Parathyroid adenoma (tissue), 2 donors: ENCODE measurements around the gene PITPNM1.

ENCODE experiments used
- H2AFZ ChIP-seq: fragments of 300-600 bp; sonication (generic); one replicate; pipeline ENCODE4 v1.7.0; 2017; ENCODE audit warnings: antibody characterized with exemption, mild to moderate bottlenecking
- H3K27ac ChIP-seq: fragments of 300-600 bp; sonication (generic); one replicate; pipeline ENCODE4 v1.7.0; 2017
- H3K27me3 ChIP-seq: fragments of 300-600 bp; sonication (generic); one replicate; pipeline ENCODE4 v1.7.0; 2017; ENCODE audit warnings: low read length; ENCODE audit not compliant: control insufficient read depth, insufficient read depth
- H3K36me3 ChIP-seq: fragments of 300-600 bp; sonication (generic); one replicate; pipeline ENCODE4 v1.7.0; 2017; ENCODE audit warnings: low read length; ENCODE audit not compliant: control insufficient read depth, insufficient read depth
- H3K4me1 ChIP-seq: fragments of 300-600 bp; sonication (generic); one replicate; pipeline ENCODE4 v1.7.0; 2017; ENCODE audit warnings: control low read depth
- H3K4me2 ChIP-seq: fragments of 300-600 bp; sonication (generic); one replicate; pipeline ENCODE4 v1.7.0; 2017; ENCODE audit warnings: low read length
- H3K4me3 ChIP-seq: fragments of 300-600 bp; sonication (generic); one replicate; pipeline ENCODE4 v1.7.0; 2017; ENCODE audit warnings: low read depth, low read length
- H3K79me2 ChIP-seq: fragments of 300-600 bp; sonication (generic); one replicate; pipeline ENCODE4 v1.7.0; 2017; ENCODE audit warnings: control low read depth
- H3K9ac ChIP-seq: fragments of 300-600 bp; sonication (generic); one replicate; pipeline ENCODE4 v1.7.0; 2017; ENCODE audit warnings: mild to moderate bottlenecking
- H3K9me3 ChIP-seq: fragments of 300-600 bp; sonication (generic); one replicate; pipeline ENCODE4 v1.7.0; 2017; ENCODE audit warnings: low read length; ENCODE audit not compliant: control insufficient read depth
- CTCF ChIP-seq: fragments of 300-600 bp; sonication (generic); IDR thresholded peaks from one replicate; pipeline ENCODE4 v1.7.0; 2017; ENCODE audit warnings: antibody characterized with exemption, mild to moderate bottlenecking
- donor health status: primary hyperparathyroidism.

The PITPNM1 gene

DNA sequence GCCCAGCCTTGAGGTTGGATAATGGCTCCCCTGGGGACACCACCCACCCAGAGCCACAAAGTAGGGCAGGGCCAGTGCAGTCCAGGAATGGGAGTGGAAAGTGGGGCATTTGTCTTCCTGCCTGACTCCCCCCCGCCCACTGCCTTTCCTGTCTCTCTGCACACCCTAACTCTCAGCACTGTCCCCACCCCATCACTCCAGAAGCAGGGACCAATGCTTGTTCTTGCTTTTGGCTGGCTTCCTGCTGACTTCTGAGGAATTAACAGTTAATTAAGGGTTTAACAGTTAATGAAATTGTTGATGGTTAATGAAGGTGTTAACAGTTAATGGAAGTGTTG is 4.7 kb downstream of the PITPNM1 start:
- Histone ChIP-seq H3K4me2 (no peak overlapping the region), H3K79me2 (no peaks in the 10 kb centered on the region)

GRCh38 chr11:67499808-67500483 is 5.2 kb downstream of the PITPNM1 start:
- H3K27ac ChIP-seq = no peak overlapping the region
- H3K4me1 ChIP-seq = no peaks in the 10 kb centered on the region
- TF ChIP-seq CTCF = no peak
- no peaks in the 10 kb centered on the region for H3K79me2 ChIP-seq
- no peaks in the 10 kb centered on the region for H3K27me3 ChIP-seq
- H3K36me3 ChIP-seq = no peaks in the 10 kb centered on the region
- H3K4me3 ChIP-seq = no peak overlapping the region
- no peak overlapping the region for H3K9ac ChIP-seq
- no peaks in the 10 kb centered on the region for H3K9me3 ChIP-seq
- H2AFZ ChIP-seq = no peak overlapping the region
- no peak overlapping the region for H3K4me2 ChIP-seq

More for the DNA sequence above, 4.7 kb downstream of the PITPNM1 start:
- no peak overlapping the region for H3K27ac ChIP-seq
- no peaks in the 10 kb centered on the region for H3K27me3 ChIP-seq
- no peak overlapping the region for H3K4me3 ChIP-seq
- no peak overlapping the region for H3K9ac ChIP-seq
- no peaks in the 10 kb centered on the region for H3K36me3 ChIP-seq
- peaks cover 2% of the 10 kb centered on the region for H3K4me1 ChIP-seq
- no peak for TF ChIP-seq CTCF
- no peaks in the 10 kb centered on the region for H3K9me3 ChIP-seq
- no peak overlapping the region for H2AFZ ChIP-seq

DNA sequence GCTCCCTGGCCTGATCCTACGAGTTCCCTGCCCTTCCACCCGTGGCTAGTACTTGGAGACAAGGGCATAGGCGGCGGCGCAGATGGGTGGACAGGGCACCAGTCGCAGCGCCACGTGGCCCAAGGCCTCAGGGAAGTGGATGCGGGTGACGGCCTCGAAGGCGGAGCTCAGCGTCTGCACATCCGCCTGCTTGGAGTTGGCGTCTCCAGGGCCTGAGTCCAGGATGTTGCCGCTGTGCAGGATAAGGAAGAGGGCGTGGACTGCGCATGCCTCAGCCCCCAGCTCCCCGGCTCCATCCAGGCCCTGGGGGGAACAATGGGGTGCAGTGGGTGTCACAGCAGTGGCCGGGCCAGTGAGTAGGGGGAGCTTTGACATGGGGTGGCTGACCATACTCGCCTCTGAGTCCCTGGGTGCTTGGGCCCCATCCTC is 6.6 kb downstream of the PITPNM1 start:
- Histone ChIP-seq H3K27ac (no peak overlapping the region), H3K4me3 (no peak overlapping the region), H3K36me3 (no peaks in the 10 kb centered on the region), H3K27me3 (no peaks in the 10 kb centered on the region), H3K79me2 (no peaks in the 10 kb centered on the region), H3K4me2 (no peak overlapping the region), H3K9me3 (no peaks in the 10 kb centered on the region), H2AFZ (no peak overlapping the region), H3K9ac (no peak overlapping the region), H3K4me1 (no peaks in the 10 kb centered on the region)
- no peak for TF ChIP-seq CTCF

DNA sequence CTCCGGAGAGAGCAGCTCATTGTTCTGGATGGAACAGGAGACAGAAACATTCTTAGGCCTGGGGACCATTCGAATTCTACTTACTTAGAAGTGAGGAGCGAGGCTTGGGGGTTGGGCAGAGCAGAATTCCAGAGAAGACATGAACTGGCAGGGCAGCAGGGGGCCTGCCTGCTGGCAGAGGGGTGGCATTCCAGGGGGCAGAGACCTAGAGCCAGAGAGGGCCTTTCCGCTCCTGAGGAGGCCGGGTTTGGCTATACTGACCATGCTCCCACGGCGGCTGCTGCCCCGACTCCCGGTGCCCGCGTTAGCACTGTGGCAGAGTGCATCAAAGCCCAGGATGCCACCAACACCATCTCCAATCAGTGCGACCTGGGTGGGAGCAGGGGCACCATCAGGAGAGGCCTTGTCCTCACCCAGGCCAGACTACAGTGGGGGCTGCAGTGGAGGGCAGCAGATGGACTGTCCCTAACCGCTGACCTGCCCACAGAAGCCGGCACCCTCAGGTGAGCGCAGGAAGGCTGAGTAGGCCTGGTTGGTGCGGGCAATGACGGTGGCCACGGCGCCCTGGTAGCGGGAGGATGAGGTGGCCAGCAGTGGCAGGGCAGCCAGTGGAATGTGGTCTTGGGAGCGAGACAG is 7.4 kb downstream of the PITPNM1 start:
- no peak overlapping the region for H3K27ac ChIP-seq
- H3K9me3 ChIP-seq = no peaks in the 10 kb centered on the region
- no peak overlapping the region for H3K4me2 ChIP-seq
- no peaks in the 10 kb centered on the region for H3K4me1 ChIP-seq
- no peak overlapping the region for H3K4me3 ChIP-seq
- H3K79me2 ChIP-seq = no peaks in the 10 kb centered on the region
- H3K9ac ChIP-seq = no peak overlapping the region
- no peak for TF ChIP-seq CTCF
- H3K27me3 ChIP-seq = no peaks in the 10 kb centered on the region
- H3K36me3 ChIP-seq = no peaks in the 10 kb centered on the region
- H2AFZ ChIP-seq = no peak overlapping the region

DNA sequence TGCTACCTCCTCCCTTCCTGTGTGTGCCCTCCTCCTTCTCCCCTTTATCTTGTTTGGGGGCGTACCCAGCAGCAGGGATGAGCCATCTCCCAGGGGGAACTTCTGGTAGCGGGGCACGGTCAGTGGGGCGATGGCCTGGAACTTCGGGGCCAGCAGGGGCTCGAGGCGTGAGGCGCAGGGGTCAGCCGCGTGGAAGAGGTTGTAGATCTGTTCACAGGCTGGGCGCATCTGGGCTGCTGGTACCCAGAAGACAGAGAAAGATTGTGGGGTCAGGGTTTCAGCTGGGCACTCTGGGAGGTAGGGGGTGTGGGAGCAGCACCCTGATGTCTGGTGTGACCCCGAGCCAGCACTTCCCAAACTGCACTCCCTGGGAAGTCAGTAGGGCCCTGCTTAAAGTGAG is 9.1 kb downstream of the PITPNM1 start:
- Histone ChIP-seq H3K9ac (no peak overlapping the region), H3K79me2 (no peaks in the 10 kb centered on the region), H3K27me3 (no peaks in the 10 kb centered on the region), H3K4me1 (no peaks in the 10 kb centered on the region), H3K4me2 (no peak overlapping the region), H2AFZ (no peak overlapping the region), H3K4me3 (no peak overlapping the region), H3K9me3 (no peaks in the 10 kb centered on the region), H3K27ac (no peak overlapping the region), H3K36me3 (no peaks in the 10 kb centered on the region)
- TF ChIP-seq CTCF = no peak
